ENCODE measurements around the gene TOGARAM2.

The TOGARAM2 gene

DNA sequence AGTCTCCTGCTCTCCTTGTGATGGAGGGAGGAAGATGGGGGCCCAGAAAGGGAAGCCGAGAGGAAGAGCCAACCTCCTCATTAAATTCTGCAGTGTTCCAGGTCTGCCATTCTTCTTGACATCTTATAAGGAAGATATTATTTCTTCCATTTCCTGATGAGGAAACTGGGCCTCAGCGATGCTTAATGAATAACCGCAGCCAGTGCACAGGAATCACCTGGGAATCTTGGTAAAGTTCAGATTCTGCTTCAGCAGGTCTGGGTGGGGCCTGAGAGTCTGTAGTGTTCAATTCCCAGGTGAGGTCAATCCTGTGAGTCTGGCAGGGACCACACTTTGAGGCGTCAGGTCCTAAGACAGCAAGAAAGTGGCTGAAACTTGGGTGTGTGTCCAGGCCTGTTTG is 75.9 kb downstream of the TOGARAM2 start:
- no peak overlapping the region for H3K4me3 ChIP-seq (ENCODE audit: low read depth, low read length)
- no peak overlapping the region for H3K9ac ChIP-seq
- H3K79me2 ChIP-seq = no peaks in the 10 kb centered on the region
- H3K36me3 ChIP-seq (ENCODE audit: control insufficient read depth, insufficient read depth, low read length) = no peaks in the 10 kb centered on the region
- no peak overlapping the region for H3K27ac ChIP-seq
- H3K9me3 ChIP-seq (ENCODE audit: control insufficient read depth, low read length) = no peaks in the 10 kb centered on the region
- TF ChIP-seq, protein P1, sequence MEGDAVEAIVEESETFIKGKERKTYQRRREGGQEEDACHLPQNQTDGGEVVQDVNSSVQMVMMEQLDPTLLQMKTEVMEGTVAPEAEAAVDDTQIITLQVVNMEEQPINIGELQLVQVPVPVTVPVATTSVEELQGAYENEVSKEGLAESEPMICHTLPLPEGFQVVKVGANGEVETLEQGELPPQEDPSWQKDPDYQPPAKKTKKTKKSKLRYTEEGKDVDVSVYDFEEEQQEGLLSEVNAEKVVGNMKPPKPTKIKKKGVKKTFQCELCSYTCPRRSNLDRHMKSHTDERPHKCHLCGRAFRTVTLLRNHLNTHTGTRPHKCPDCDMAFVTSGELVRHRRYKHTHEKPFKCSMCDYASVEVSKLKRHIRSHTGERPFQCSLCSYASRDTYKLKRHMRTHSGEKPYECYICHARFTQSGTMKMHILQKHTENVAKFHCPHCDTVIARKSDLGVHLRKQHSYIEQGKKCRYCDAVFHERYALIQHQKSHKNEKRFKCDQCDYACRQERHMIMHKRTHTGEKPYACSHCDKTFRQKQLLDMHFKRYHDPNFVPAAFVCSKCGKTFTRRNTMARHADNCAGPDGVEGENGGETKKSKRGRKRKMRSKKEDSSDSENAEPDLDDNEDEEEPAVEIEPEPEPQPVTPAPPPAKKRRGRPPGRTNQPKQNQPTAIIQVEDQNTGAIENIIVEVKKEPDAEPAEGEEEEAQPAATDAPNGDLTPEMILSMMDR (IDR thresholded peaks at IDR 0.05) = no peak
- H3K4me1 ChIP-seq = no peaks in the 10 kb centered on the region
- no peak overlapping the region for H3K4me2 ChIP-seq (ENCODE audit: low read length)
- no peak overlapping the region for H2AFZ ChIP-seq
- H3K27me3 ChIP-seq (ENCODE audit: control insufficient read depth, insufficient read depth, low read length) = no peaks in the 10 kb centered on the region

DNA sequence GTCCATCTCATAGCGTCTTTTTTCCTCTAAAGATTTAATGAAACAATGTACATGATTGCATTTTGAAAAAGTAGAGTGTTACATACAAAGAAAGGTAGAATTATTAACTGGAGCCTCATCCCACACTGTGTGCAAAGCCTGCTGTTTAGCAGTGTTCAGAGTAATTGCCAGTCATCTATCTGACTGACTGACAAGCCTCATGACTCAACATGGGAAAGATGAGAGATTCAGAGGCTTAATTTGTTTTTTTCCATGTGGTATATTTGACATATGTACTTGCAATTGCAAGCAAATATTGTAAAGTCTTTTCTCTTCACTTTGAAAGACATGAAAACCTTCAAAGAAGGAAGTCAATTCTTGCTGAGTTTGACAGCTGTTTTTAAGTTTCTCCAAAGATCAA is 78.5 kb downstream of the TOGARAM2 start:
- H3K9ac ChIP-seq = no peak overlapping the region
- TF ChIP-seq, protein P1 (IDR thresholded peaks at IDR 0.05) = no peak
- H3K4me3 ChIP-seq (ENCODE audit: low read depth, low read length) = no peak overlapping the region
- no peak overlapping the region for H3K4me2 ChIP-seq (ENCODE audit: low read length)
- no peaks in the 10 kb centered on the region for H3K27me3 ChIP-seq (ENCODE audit: control insufficient read depth, insufficient read depth, low read length)
- no peaks in the 10 kb centered on the region for H3K79me2 ChIP-seq
- H3K4me1 ChIP-seq = no peaks in the 10 kb centered on the region
- H3K36me3 ChIP-seq (ENCODE audit: control insufficient read depth, insufficient read depth, low read length) = no peaks in the 10 kb centered on the region
- H3K27ac ChIP-seq = no peak overlapping the region
- no peak overlapping the region for H2AFZ ChIP-seq
- H3K9me3 ChIP-seq (ENCODE audit: control insufficient read depth, low read length) = no peaks in the 10 kb centered on the region

DNA sequence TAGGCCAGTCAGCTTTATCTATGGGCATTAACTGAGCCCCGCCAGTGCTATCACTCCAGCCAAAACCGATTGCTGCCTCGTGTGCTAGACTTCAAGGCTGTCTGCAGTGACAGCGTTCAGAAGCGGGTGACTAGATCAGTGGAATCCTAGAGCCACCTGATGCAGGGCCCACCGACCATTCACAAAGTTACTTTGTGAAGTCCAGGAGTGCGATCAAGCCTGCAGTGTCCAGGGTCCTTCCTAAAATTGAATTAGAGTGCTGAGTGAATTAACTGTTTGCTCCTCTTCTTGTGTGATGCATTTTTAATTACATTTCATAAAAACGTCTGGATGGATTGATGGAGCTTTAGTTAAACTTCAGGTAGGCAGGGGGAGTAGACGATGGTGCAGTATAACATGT is 79.3 kb downstream of the TOGARAM2 start:
- Histone ChIP-seq H3K4me1 (no peaks in the 10 kb centered on the region), H3K27ac (no peak overlapping the region), H3K27me3 (ENCODE audit: control insufficient read depth, insufficient read depth, low read length) (no peaks in the 10 kb centered on the region), H2AFZ (no peak overlapping the region), H3K79me2 (no peaks in the 10 kb centered on the region), H3K36me3 (ENCODE audit: control insufficient read depth, insufficient read depth, low read length) (no peaks in the 10 kb centered on the region), H3K4me2 (ENCODE audit: low read length) (no peak overlapping the region), H3K9me3 (ENCODE audit: control insufficient read depth, low read length) (no peaks in the 10 kb centered on the region), H3K4me3 (ENCODE audit: low read depth, low read length) (no peak overlapping the region), H3K9ac (no peak overlapping the region)
- TF ChIP-seq, protein P1 (IDR thresholded peaks at IDR 0.05) = no peak

DNA sequence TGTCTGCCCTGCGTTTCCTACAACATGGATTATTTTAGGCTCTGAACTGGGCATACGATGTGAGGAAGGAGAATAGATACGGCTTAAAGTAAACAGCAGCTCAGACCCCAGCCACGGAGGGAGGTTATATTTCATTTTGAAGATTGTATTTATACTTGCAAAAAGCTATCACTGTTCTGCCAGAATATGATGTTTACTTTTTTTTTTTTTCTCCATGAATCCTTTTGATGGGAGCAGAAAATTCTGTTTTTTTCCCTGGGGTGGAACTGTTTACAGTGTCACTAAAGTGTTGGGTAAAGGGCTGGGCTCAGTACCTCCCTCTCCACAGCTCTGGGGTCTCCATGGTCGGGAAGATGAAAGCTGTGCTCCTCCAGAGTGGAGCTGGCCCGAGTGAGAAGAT is 80.1 kb downstream of the TOGARAM2 start:
- no peak overlapping the region for H3K9ac ChIP-seq
- H3K4me2 ChIP-seq (ENCODE audit: low read length) = no peak overlapping the region
- H3K36me3 ChIP-seq (ENCODE audit: control insufficient read depth, insufficient read depth, low read length) = no peaks in the 10 kb centered on the region
- no peaks in the 10 kb centered on the region for H3K79me2 ChIP-seq
- no peaks in the 10 kb centered on the region for H3K4me1 ChIP-seq
- no peaks in the 10 kb centered on the region for H3K9me3 ChIP-seq (ENCODE audit: control insufficient read depth, low read length)
- no peaks in the 10 kb centered on the region for H3K27me3 ChIP-seq (ENCODE audit: control insufficient read depth, insufficient read depth, low read length)
- no peak overlapping the region for H3K4me3 ChIP-seq (ENCODE audit: low read depth, low read length)
- no peak overlapping the region for H3K27ac ChIP-seq
- no peak overlapping the region for H2AFZ ChIP-seq
- TF ChIP-seq, protein P1 (IDR thresholded peaks at IDR 0.05) = no peak

DNA sequence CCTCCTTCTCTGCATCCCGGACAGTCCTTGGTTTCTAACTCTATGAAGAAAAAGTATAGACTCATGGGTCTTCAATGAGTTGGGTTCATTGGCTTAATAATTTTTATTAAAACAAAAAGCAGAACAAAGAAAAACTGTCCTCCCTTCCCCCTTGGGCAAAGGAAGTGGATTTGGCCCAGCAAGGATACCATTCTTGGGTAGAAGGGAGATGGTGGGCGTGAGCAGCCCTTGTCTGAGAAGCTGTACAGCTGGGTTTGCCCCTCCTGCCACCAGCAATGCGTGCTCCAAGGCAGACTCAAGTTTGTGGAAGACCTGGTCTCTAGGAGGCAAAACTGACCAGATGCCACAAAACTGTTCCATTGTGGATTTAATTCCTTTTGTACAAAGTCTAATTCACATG is 80.5 kb downstream of the TOGARAM2 start:
- Histone ChIP-seq H3K4me2 (ENCODE audit: low read length) (no peak overlapping the region), H3K4me3 (ENCODE audit: low read depth, low read length) (no peak overlapping the region), H3K9ac (no peak overlapping the region), H3K9me3 (ENCODE audit: control insufficient read depth, low read length) (no peaks in the 10 kb centered on the region), H3K36me3 (ENCODE audit: control insufficient read depth, insufficient read depth, low read length) (no peaks in the 10 kb centered on the region), H3K79me2 (no peaks in the 10 kb centered on the region), H3K27me3 (ENCODE audit: control insufficient read depth, insufficient read depth, low read length) (no peaks in the 10 kb centered on the region), H3K4me1 (no peaks in the 10 kb centered on the region), H3K27ac (no peak overlapping the region), H2AFZ (no peak overlapping the region)
- TF ChIP-seq, protein P1 (IDR thresholded peaks at IDR 0.05) = no peak
